HEK293 (cell line): ENCODE data around the gene TTLL7.

Source experiments
- ATF2 ChIP-seq: fragments of 450-650 bp; formaldehyde crosslinking; IDR thresholded peaks from 2 replicates; pipeline ENCODE4 v1.5.1; 2016; ENCODE audit warnings: missing biosample characterization, missing genetic modification characterization, low read depth
- GLI4 ChIP-seq: fragments of 450-650 bp; formaldehyde crosslinking; IDR thresholded peaks from 2 replicates; pipeline ENCODE4 v1.5.1; 2016; ENCODE audit warnings: missing biosample characterization, missing genetic modification characterization
- MZF1 ChIP-seq: fragments of 450-650 bp; formaldehyde crosslinking; IDR thresholded peaks from 2 replicates; pipeline ENCODE4 v1.5.1; 2017; ENCODE audit warnings: missing biosample characterization, missing genetic modification characterization, borderline replicate concordance
- PATZ1 ChIP-seq: fragments of 450-650 bp; formaldehyde crosslinking; IDR thresholded peaks from 2 replicates; pipeline ENCODE4 v1.5.1; 2016; ENCODE audit warnings: missing biosample characterization, missing genetic modification characterization
- PRDM6 ChIP-seq: fragments of 450-650 bp; formaldehyde crosslinking; IDR thresholded peaks from 2 replicates; pipeline ENCODE4 v1.5.1; 2017; ENCODE audit warnings: missing biosample characterization, missing genetic modification characterization
- SP7 ChIP-seq: fragments of 450-650 bp; formaldehyde crosslinking; IDR thresholded peaks from 2 replicates; pipeline ENCODE4 v1.5.1; 2016; ENCODE audit warnings: missing biosample characterization, missing genetic modification characterization
- ZBTB44 ChIP-seq: fragments of 450-650 bp; IDR thresholded peaks from 2 replicates; pipeline ENCODE4 v1.5.1; 2018; ENCODE audit warnings: missing biosample characterization, mild to moderate bottlenecking, missing genetic modification characterization
- ZBTB8A ChIP-seq: fragments of 450-650 bp; formaldehyde crosslinking; IDR thresholded peaks from 2 replicates; pipeline ENCODE4 v1.5.1; 2016; ENCODE audit warnings: missing biosample characterization, missing genetic modification characterization
- ZEB2 ChIP-seq: fragments of 450-650 bp; formaldehyde crosslinking; IDR thresholded peaks from 2 replicates; pipeline ENCODE4 v1.5.1; 2016; ENCODE audit warnings: missing biosample characterization, missing genetic modification characterization
- ZNF112 ChIP-seq: fragments of 450-650 bp; formaldehyde crosslinking; IDR thresholded peaks from 2 replicates; pipeline ENCODE4 v1.5.0; 2017; ENCODE audit warnings: missing biosample characterization, missing genetic modification characterization
- ZNF114 ChIP-seq: fragments of 450-650 bp; formaldehyde crosslinking; IDR thresholded peaks from 2 replicates; pipeline ENCODE4 v1.5.0; 2017; ENCODE audit warnings: missing biosample characterization, missing genetic modification characterization
- ZNF211 ChIP-seq: fragments of 450-650 bp; formaldehyde crosslinking; IDR thresholded peaks from 2 replicates; pipeline ENCODE4 v1.5.1; 2016; ENCODE audit warnings: low read depth, missing biosample characterization, missing genetic modification characterization
- ZNF24 ChIP-seq: fragments of 450-650 bp; formaldehyde crosslinking; IDR thresholded peaks from 2 replicates; pipeline ENCODE4 v1.5.1; 2016; ENCODE audit warnings: missing biosample characterization, missing genetic modification characterization
- ZNF324 ChIP-seq: fragments of 450-650 bp; formaldehyde crosslinking; IDR thresholded peaks from 2 replicates; pipeline ENCODE4 v1.5.1; 2016; ENCODE audit warnings: missing biosample characterization, missing genetic modification characterization
- ZNF335 ChIP-seq: fragments of 450-650 bp; formaldehyde crosslinking; conservative IDR thresholded peaks from 2 replicates; pipeline ENCODE4 v1.5.1; 2016; ENCODE audit warnings: missing biosample characterization, missing genetic modification characterization
- ZNF366 ChIP-seq: fragments of 450-650 bp; formaldehyde crosslinking; conservative IDR thresholded peaks from 2 replicates; pipeline ENCODE4 v1.5.1; 2016; ENCODE audit warnings: missing biosample characterization, missing genetic modification characterization
- ZNF394 ChIP-seq: fragments of 450-650 bp; formaldehyde crosslinking; IDR thresholded peaks from 2 replicates; pipeline ENCODE4 v1.5.1; 2016; ENCODE audit warnings: missing biosample characterization, missing genetic modification characterization, mild to moderate bottlenecking, moderate library complexity, borderline replicate concordance
- ZNF518A ChIP-seq: fragments of 450-650 bp; formaldehyde crosslinking; conservative IDR thresholded peaks from 2 replicates; pipeline ENCODE4 v1.5.1; 2016; ENCODE audit warnings: low read depth, missing biosample characterization, missing genetic modification characterization
- ZNF558 ChIP-seq: fragments of 450-650 bp; formaldehyde crosslinking; IDR thresholded peaks from 2 replicates; pipeline ENCODE4 v1.5.1; 2016; ENCODE audit warnings: missing biosample characterization, missing genetic modification characterization
- ZNF626 ChIP-seq: fragments of 450-650 bp; sonication (Bioruptor Pico); formaldehyde crosslinking; IDR thresholded peaks from 2 replicates; pipeline ENCODE4 v1.5.1; 2018; ENCODE audit warnings: missing biosample characterization, missing genetic modification characterization, inconsistent platforms
- ZNF660 ChIP-seq: fragments of 450-650 bp; IDR thresholded peaks from 2 replicates; pipeline ENCODE4 v1.5.1; 2018; ENCODE audit warnings: missing biosample characterization, mild to moderate bottlenecking, missing genetic modification characterization
- ZNF692 ChIP-seq: fragments of 450-650 bp; formaldehyde crosslinking; IDR thresholded peaks from 2 replicates; pipeline ENCODE4 v1.5.1; 2016; ENCODE audit warnings: missing biosample characterization, missing genetic modification characterization
- ZNF792 ChIP-seq: fragments of 450-650 bp; formaldehyde crosslinking; IDR thresholded peaks from 2 replicates; pipeline ENCODE4 v1.5.1; 2016; ENCODE audit warnings: missing biosample characterization, missing genetic modification characterization
- ZSCAN5A ChIP-seq: fragments of 450-650 bp; formaldehyde crosslinking; IDR thresholded peaks from 2 replicates; pipeline ENCODE4 v1.5.1; 2016; ENCODE audit warnings: missing biosample characterization, missing genetic modification characterization

The TTLL7 gene

GRCh38 chr1:83839566-83840173 is 159.3 kb downstream of the TTLL7 start (continued):
- TF ChIP-seq ZNF792 (tag by site-specific recombination) (no peak), GLI4 (tag by site-specific recombination) (no peak), ZBTB8A (tag by site-specific recombination) (no peak), ZNF335 (tag by site-specific recombination) (peak; percentile 89), MZF1 (tag by site-specific recombination) (no peak), ZNF112 (no peak), ZNF518A (tag by site-specific recombination) (peak; percentile 70; the same call in 1 of the 2 replicates), ZNF660 (peak; percentile 54; the same call in 1 of the 2 replicates), PRDM6 (peak; percentile 45), ZSCAN5A (tag by site-specific recombination) (no peak), ZNF324 (tag by site-specific recombination) (0 out of 2 replicates have a peak, but pooled peaks have one; percentile 31), ZEB2 (tag by site-specific recombination) (peak; percentile 63; the same call in 1 of the 2 replicates), SP7 (0 out of 2 replicates have a peak, but pooled peaks have one; percentile 14), ZNF558 (peak; percentile 62; the same call in 1 of the 2 replicates), ATF2 (peak; percentile 31; the same call in 1 of the 2 replicates), ZBTB44 (tag by site-specific recombination) (peak; percentile 53; the same call in 1 of the 2 replicates), ZNF394 (tag by site-specific recombination) (no peak), ZNF114 (no peak), ZNF366 (tag by site-specific recombination) (peak; percentile 60), ZNF211 (tag by site-specific recombination) (no peak), PATZ1 (tag by site-specific recombination) (no peak), ZNF692 (tag by site-specific recombination) (0 out of 2 replicates have a peak, but pooled peaks have one; percentile 34), ZNF24 (tag by site-specific recombination) (0 out of 2 replicates have a peak, but pooled peaks have one; percentile 20), ZNF626 (tag by site-specific recombination) (no peak)
